GM12801 (cell line): ENCODE data around the gene PLXNB2.

Source experiments
- TF ChIP-seq, protein P1 (sequence below): IDR thresholded peaks from one replicate; pipeline ENCODE4 v1.5.1; 2011; ENCODE audit warnings: control low read depth; ENCODE audit not compliant: insufficient read length; ENCODE audit errors: extremely low read depth

Gene PLXNB2, protein sequence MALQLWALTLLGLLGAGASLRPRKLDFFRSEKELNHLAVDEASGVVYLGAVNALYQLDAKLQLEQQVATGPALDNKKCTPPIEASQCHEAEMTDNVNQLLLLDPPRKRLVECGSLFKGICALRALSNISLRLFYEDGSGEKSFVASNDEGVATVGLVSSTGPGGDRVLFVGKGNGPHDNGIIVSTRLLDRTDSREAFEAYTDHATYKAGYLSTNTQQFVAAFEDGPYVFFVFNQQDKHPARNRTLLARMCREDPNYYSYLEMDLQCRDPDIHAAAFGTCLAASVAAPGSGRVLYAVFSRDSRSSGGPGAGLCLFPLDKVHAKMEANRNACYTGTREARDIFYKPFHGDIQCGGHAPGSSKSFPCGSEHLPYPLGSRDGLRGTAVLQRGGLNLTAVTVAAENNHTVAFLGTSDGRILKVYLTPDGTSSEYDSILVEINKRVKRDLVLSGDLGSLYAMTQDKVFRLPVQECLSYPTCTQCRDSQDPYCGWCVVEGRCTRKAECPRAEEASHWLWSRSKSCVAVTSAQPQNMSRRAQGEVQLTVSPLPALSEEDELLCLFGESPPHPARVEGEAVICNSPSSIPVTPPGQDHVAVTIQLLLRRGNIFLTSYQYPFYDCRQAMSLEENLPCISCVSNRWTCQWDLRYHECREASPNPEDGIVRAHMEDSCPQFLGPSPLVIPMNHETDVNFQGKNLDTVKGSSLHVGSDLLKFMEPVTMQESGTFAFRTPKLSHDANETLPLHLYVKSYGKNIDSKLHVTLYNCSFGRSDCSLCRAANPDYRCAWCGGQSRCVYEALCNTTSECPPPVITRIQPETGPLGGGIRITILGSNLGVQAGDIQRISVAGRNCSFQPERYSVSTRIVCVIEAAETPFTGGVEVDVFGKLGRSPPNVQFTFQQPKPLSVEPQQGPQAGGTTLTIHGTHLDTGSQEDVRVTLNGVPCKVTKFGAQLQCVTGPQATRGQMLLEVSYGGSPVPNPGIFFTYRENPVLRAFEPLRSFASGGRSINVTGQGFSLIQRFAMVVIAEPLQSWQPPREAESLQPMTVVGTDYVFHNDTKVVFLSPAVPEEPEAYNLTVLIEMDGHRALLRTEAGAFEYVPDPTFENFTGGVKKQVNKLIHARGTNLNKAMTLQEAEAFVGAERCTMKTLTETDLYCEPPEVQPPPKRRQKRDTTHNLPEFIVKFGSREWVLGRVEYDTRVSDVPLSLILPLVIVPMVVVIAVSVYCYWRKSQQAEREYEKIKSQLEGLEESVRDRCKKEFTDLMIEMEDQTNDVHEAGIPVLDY (N-terminal part only)

DNA sequence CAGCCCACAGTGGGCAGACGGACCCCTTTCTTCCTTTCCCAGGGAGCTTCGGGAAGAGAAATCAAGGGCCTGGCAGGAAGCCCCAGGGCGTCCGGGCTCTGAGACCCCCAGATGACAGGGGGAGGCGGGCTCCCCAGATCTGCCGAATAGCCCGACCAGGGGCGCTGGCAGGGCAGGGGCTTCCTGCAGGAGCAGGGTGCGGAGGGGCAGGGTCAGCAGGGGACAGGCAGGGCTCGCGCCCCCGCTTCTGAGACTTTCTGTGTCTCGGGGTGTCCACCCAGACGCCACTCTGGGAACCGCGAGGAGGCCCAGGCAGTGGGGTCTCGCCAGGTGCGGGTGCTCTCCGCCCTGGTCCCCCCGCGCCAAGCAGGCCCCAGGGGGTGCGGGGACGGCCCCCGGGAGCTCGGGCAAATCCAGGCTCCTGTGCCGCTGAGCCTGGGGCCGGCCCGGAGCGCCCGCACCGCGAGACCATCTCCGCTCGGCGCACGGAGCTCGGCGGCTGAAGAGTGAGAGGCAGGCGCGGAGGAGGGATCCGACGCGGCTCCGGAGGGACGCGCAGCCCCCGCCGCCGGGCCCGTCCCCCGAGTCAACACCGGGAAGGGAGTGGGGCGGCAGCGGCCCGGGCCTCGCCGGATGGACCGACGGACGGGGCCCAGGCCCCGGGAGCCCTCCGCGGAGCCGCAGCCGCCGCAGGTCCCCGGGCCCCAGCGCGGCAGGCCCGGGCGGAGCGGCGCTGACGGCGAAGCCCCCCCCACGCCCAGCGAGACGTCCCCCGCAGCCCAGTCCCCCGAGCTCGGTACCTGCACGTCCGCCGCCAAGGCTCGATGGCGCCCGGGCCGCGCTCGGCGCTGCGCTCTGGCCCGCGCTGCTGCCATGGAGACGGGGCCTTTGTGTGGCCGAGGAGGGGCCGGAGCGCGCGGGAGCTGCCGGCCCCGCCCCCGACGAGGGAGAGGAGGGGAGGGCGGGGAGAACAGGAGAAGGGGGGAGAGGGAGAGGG is at the start of gene PLXNB2:
Gene PLXNB2, minus strand, starts transcription at position 894 of the 997 bp plus-strand sequence. CDS start 17,062 bp downstream, outside the sequence.
- TF ChIP-seq, protein P1, sequence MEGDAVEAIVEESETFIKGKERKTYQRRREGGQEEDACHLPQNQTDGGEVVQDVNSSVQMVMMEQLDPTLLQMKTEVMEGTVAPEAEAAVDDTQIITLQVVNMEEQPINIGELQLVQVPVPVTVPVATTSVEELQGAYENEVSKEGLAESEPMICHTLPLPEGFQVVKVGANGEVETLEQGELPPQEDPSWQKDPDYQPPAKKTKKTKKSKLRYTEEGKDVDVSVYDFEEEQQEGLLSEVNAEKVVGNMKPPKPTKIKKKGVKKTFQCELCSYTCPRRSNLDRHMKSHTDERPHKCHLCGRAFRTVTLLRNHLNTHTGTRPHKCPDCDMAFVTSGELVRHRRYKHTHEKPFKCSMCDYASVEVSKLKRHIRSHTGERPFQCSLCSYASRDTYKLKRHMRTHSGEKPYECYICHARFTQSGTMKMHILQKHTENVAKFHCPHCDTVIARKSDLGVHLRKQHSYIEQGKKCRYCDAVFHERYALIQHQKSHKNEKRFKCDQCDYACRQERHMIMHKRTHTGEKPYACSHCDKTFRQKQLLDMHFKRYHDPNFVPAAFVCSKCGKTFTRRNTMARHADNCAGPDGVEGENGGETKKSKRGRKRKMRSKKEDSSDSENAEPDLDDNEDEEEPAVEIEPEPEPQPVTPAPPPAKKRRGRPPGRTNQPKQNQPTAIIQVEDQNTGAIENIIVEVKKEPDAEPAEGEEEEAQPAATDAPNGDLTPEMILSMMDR, result no peak

DNA sequence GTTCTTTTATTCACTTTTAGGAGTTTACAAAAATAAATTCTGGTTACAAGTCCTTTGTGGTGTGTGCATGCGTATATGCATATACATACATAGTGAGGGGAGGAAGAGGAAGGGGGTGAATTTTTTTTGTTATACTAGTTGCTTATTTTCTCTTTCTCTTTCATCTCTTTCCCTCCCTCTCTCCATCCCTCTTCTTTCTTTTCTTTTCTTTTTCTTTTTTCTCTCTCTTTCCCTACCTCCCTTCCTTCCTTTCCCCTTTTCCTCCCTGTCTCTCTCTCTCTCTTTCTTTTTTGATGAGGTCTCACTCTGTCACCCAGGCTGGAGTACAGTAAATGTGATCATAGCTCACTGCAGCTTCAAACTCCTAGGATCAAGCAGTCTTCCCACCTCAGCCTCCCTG is 49.8 kb upstream of the PLXNB2 start:
- TF ChIP-seq, protein P1, result no peak

DNA sequence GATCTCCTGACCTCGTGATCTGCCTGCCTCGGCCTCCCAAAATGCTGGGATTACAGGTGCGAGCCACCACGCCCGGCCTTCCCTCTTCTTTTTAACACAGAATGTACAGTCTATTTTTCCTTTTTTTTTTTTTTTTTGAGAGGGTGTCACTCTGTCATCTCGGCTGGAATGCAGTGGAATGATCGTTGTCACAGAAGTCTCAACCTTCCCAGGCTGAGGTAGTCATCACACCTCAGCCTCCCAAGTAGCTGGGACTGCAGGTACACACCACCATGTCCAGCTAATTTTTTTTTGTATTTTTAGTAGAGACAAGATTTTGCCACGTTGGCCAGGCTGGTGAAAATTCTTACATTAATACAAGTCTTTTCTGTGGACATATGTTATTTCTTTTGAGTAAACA is 48.7 kb upstream of the PLXNB2 start:
- TF ChIP-seq, protein P1, result no peak

DNA sequence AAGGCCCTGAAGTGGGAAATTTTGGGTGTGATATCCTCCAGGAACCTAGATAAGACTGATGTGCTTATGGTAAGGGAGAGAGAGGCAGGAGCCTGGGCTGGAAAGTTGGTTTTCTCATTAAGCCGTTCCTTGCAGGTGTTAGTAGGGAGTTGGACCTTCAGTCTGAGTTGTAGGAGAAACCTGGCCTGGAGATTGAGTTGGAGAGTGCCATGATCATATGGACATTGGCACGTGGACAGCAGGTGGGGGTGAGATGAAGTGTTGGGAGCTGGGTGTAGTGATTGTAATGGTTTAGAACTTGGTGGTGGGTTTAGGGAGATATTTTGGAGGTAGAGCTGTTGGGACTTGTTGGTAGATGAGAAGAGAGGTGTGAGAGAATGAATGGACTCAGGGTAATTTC is 40.6 kb upstream of the PLXNB2 start:
- TF ChIP-seq, protein P1, result no peak

DNA sequence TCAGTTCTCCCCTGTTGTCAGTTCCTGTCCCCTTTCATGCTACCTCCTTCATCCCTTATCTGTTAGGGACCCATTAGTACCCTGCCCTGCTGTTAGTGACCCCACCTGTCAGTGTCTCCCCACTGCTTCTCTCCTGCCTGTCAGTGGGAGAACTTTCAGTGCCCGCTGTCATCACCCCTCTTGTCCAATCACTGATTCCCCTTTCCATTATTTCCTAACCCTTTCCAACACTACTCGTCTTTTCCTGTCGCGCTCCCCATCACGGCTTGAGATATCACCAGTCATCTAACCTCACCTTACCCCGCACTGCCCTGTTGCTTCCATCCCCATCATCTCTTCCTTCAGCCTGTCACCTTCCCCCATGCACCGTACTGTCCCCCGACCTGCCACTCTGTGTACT is 39.7 kb upstream of the PLXNB2 start:
- TF ChIP-seq, protein P1, result no peak

DNA sequence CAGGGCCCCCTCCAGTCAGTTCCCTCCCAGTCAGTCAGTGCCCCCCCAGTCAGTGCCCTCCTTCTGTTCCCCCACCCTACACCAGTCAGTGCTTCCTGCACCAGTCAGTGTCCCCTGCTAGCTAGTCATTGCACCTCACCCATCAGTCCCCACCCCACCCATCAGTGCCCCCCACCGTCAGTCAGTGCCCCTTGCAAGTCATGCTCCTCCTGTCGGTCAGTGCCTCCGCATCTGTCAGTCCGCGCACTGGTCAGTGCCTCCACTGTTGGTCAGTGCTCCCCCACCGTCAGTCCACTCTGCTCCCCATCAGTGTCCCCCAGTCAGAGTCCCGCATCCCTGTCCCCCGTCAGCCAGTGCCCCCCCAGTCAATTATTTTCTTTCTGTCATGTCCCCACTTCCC is 39.0 kb upstream of the PLXNB2 start:
- TF ChIP-seq, protein P1, result no peak
